ENCODE measurements around the gene VPS25. TPM values are rescaled to one million over a fixed set of nuclear protein-coding genes. Genes with fewer than 3 reads are reported as not detected.

VPS25 gene
- total and polyA plus RNA-seq, 9 of the 15 experiments (the other 6 are each of a cell fraction or from before 2014, with no cell fraction given) = 123 to 352 (median 180) TPM

DNA sequence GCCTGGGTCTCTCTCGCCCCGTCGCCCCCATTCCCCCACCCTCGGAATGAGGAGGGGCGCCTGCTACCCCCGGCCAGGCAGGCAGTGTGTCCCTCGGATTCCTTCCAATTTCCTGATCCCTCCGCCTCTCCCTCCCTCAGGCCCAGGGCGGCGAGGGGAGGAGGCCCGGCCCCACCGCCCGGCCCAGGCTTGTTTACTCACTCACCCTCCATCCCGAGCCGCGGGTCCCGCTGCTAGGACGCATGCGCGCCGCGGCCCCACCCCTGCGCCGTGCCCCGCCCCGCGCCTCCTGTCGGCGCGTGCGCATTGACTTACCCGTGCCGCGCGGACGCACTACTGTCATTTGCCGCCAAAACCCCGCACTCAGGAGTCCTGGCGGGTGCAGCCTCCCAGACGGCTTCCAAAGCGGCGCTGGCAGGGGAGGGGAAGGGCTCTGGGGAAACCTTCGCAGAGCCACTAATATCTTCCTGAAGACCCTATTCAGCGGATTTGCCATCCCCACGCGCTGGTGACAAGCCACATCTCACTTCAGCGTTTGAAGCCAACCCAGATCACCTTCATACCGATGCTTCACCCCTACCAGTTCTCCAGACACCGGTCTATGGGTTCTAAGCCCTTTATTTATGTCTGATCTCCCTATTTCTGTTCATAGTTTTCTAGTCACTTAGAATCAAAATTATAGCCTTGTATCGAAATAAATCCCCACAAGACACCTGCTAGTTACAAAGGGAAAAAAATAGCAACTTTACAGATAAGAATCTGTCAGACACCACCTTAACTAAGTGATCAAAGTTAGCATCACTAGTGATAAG lies 28.2 kb upstream of the VPS25 start, which contains the start of gene EZH1 (continued):
- TF ChIP-seq ZNF764 (CRISPR knock-in tag; IDR thresholded peaks at IDR 0.05; ENCODE audit: low read depth) (no peak), NFIC (IDR thresholded peaks at IDR 0.05) (no peak), CCNT2 (IDR thresholded peaks at IDR 0.05; ENCODE audit: borderline replicate concordance, extremely low read depth, insufficient read length, low read depth, low read length) (peak; percentile 62), ZNF584 (CRISPR knock-in tag; IDR thresholded peaks at IDR 0.05; ENCODE audit: low read depth) (no peak), NUFIP1 (IDR thresholded peaks at IDR 0.05; ENCODE audit: partially characterized antibody) (no peak), ZNF354B (CRISPR knock-in tag; IDR thresholded peaks at IDR 0.05) (no peak), SP1 (CRISPR knock-in tag; IDR thresholded peaks at IDR 0.05) (peak; percentile 20; the same call in 1 of the 2 replicates), ARID2 (IDR thresholded peaks at IDR 0.05) (no peak), SMAD4 (CRISPR knock-in tag; conservative IDR thresholded peaks at IDR 0.05) (peak; percentile 72), ETS2 (tag; IDR thresholded peaks at IDR 0.05; ENCODE audit: borderline replicate concordance, poor library complexity, severe bottlenecking) (no peak), DMBX1 (CRISPR knock-in tag; IDR thresholded peaks at IDR 0.05; ENCODE audit: borderline replicate concordance) (peak; percentile 38; the same call in 1 of the 2 replicates), JUN (IDR thresholded peaks at IDR 0.05; ENCODE audit: borderline replicate concordance, low read depth, low read length) (no peak), JUN (CRISPR knock-in tag; IDR thresholded peaks at IDR 0.05; ENCODE audit: borderline replicate concordance) (0 out of 2 replicates have a peak, but pooled peaks have one; percentile 57), CLOCK (CRISPR knock-in tag; IDR thresholded peaks at IDR 0.05; ENCODE audit: borderline replicate concordance) (no peak), ZNF696 (CRISPR knock-in tag; conservative IDR thresholded peaks at IDR 0.05) (no peak), GTF2B (IDR thresholded peaks at IDR 0.05; ENCODE audit: extremely low read depth, insufficient read length) (no peak), PRMT5 (CRISPR knock-in tag; IDR thresholded peaks at IDR 0.05) (no peak)
- TF ChIP-seq, protein P1, sequence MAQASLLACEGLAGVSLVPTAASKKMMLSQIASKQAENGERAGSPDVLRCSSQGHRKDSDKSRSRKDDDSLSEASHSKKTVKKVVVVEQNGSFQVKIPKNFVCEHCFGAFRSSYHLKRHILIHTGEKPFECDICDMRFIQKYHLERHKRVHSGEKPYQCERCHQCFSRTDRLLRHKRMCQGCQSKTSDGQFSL (CRISPR knock-in tag; IDR thresholded peaks at IDR 0.05) = no peak
- TF ChIP-seq, protein P1 (tag; IDR thresholded peaks at IDR 0.05) = no peak
- TF ChIP-seq, protein P2, sequence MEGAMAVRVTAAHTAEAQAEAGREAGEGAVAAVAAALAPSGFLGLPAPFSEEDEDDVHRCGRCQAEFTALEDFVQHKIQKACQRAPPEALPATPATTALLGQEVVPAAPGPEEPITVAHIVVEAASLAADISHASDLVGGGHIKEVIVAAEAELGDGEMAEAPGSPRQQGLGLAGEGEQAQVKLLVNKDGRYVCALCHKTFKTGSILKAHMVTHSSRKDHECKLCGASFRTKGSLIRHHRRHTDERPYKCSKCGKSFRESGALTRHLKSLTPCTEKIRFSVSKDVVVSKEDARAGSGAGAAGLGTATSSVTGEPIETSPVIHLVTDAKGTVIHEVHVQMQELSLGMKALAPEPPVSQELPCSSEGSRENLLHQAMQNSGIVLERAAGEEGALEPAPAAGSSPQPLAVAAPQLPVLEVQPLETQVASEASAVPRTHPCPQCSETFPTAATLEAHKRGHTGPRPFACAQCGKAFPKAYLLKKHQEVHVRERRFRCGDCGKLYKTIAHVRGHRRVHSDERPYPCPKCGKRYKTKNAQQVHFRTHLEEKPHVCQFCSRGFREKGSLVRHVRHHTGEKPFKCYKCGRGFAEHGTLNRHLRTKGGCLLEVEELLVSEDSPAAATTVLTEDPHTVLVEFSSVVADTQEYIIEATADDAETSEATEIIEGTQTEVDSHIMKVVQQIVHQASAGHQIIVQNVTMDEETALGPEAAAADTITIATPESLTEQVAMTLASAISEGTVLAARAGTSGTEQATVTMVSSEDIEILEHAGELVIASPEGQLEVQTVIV (CRISPR knock-in tag; IDR thresholded peaks at IDR 0.05; ENCODE audit: borderline replicate concordance) = no peak
